K562 (cell line): ENCODE results near the gene HS3ST3B1. TPM values are rescaled to one million over a fixed set of nuclear protein-coding genes. Genes with fewer than 3 reads are reported as not detected.

ENCODE experiments used
- CCAR2 ChIP-seq: fragments of 200-400 bp; formaldehyde crosslinking; IDR thresholded peaks from 2 replicates; pipeline ENCODE4 v1.6.1; 2017; ENCODE audit warnings: mild to moderate bottlenecking, low read depth, low read length
- CEBPG ChIP-seq, 3 experiments: fragments of 200-800 bp in 1 of 3; sonication (Bioruptor generic) in 1 of 3; sonication (generic) in 1 of 3; formaldehyde crosslinking in 1 of 3; IDR thresholded peaks in 2 of 3; conservative IDR thresholded peaks in 1 of 3; 2 replicates each; pipeline versions ENCODE4 v1.6.1 to v1.8.0; 2016 to 2022; ENCODE audit warnings: missing compliant biosample characterization in 2 of 3, missing genetic modification characterization in 2 of 3, mild to moderate bottlenecking in 1 of 3, missing genetic modification reagents in 1 of 3
- CHD7 ChIP-seq: fragments of 200-600 bp; sonication (generic); IDR thresholded peaks from one replicate; pipeline ENCODE4 v1.6.1; 2012; ENCODE audit warnings: mild to moderate bottlenecking, low read depth, low read length, inconsistent platforms
- CTCF ChIP-seq, 3 experiments: IDR thresholded peaks in 2 of 3; conservative IDR thresholded peaks in 1 of 3; 2 replicates each; pipeline ENCODE4 v1.5.1; 2011 to 2012; ENCODE audit warnings: low read length in 3 of 3, mild to moderate bottlenecking in 3 of 3, control low read depth in 2 of 3, improper control_type of control experiment in 1 of 3, inconsistent platforms in 1 of 3, low read depth in 1 of 3, mixed read lengths in 1 of 3, moderate library complexity in 1 of 3; ENCODE audit not compliant: insufficient read depth in 2 of 3
- ELF1 ChIP-seq: fragments of 200-800 bp; sonication (Bioruptor generic); IDR thresholded peaks from 2 replicates; pipeline ENCODE4 v1.6.1; 2016; ENCODE audit warnings: missing genetic modification characterization, missing compliant biosample characterization
- MEIS2 ChIP-seq: fragments of 450-650 bp; IDR thresholded peaks from 2 replicates; pipeline ENCODE4 v1.6.1; 2014; ENCODE audit warnings: mild to moderate bottlenecking; ENCODE audit not compliant: partially characterized antibody
- PHF20 ChIP-seq: fragments of 450-650 bp; IDR thresholded peaks from 2 replicates; pipeline ENCODE4 v1.6.1; 2018; ENCODE audit not compliant: partially characterized antibody
- TOE1 ChIP-seq, 2 experiments: fragments of 450-650 bp in 1 of 2; sonication (generic) in 1 of 2; formaldehyde crosslinking in 1 of 2; IDR thresholded peaks; 2 replicates each; pipeline versions ENCODE4 v1.7.1 to v1.8.0; 2016 to 2022; ENCODE audit warnings: borderline replicate concordance in 2 of 2, mild to moderate bottlenecking in 2 of 2, antibody characterized with exemption in 1 of 2, inconsistent platforms in 1 of 2, low read depth in 1 of 2, missing genetic modification reagents in 1 of 2, moderate library complexity in 1 of 2
- ZNF639 ChIP-seq, 2 experiments: fragments of 200-800 bp in 1 of 2; sonication (Bioruptor generic) in 1 of 2; sonication (generic) in 1 of 2; formaldehyde crosslinking in 1 of 2; IDR thresholded peaks in 1 of 2; conservative IDR thresholded peaks in 1 of 2; 2 replicates each; pipeline versions ENCODE4 v1.5.0 to v1.6.1; 2016 to 2020; ENCODE audit warnings: missing compliant biosample characterization in 1 of 2, missing genetic modification characterization in 1 of 2, missing genetic modification reagents in 1 of 2
- polyA plus RNA-seq, 8 experiments: library from polyadenylated mRNA; depleted of rRNA in 4 of 8; stranded (reverse) in 5 of 8; unstranded in 3 of 8; fragments of >200 nt; fragmentation: Nextera tagmentation in 2 of 8; fragmentation: Illumina TruSeq in 1 of 8; extraction: Ambion mirVana in 2 of 8; extraction: Trizol in 1 of 8; gene quantifications; 2 replicates each; pipeline versions ENCODE4 v1.2.1 to v1.2.3, GENCODE V29; 2011 to 2014; ENCODE audit warnings: inconsistent platforms in 1 of 8, missing spikeins in 1 of 8
- total RNA-seq, 7 experiments: library from RNA; depleted of rRNA in 6 of 7; stranded (reverse); fragments of >200 nt in 6 of 7; fragmentation: Illumina TruSeq in 2 of 7; extraction: Trizol in 2 of 7; gene quantifications; 2 replicates each; pipeline versions ENCODE4 v1.2.1 to v1.2.3, GENCODE V29; 2011 to 2021; ENCODE audit warnings: low replicate concordance in 1 of 7

The HS3ST3B1 gene
- total and polyA plus RNA-seq, 9 of the 15 experiments (the other 6 are each of a cell fraction or from before 2014, with no cell fraction given): 1.9 to 12.9 (median 3.7) TPM

- TF ChIP-seq CHD7: no peak
- TF ChIP-seq CEBPG (CRISPR knock-in tag; IDR thresholded peaks at IDR 0.05): no peak
- no peak for TF ChIP-seq CEBPG (tag; conservative IDR thresholded peaks at IDR 0.05 in 1 of 2, IDR thresholded peaks at IDR 0.05 in 1 of 2)
- TF ChIP-seq ELF1 (tag): no peak
- TF ChIP-seq CCAR2: no peak
- TF ChIP-seq TOE1 (IDR thresholded peaks at IDR 0.05; ENCODE audit: borderline replicate concordance): peak; percentile 94
- no peak for TF ChIP-seq TOE1 (CRISPR knock-in tag; IDR thresholded peaks at IDR 0.05; ENCODE audit: borderline replicate concordance, low read depth)
- no peak for TF ChIP-seq MEIS2
- TF ChIP-seq CTCF (IDR thresholded peaks at IDR 0.05 in 2 of 3, conservative IDR thresholded peaks at IDR 0.05 in 1 of 3; ENCODE audit: insufficient read depth in 2 of 3, low read depth in 1 of 3, low read length in 3 of 3): no peak
- no peak for TF ChIP-seq ZNF639 (CRISPR knock-in tag; conservative IDR thresholded peaks at IDR 0.05 in 1 of 2, IDR thresholded peaks at IDR 0.05 in 1 of 2)
- TF ChIP-seq PHF20: no peak
These were observed 8.3 kb downstream of the HS3ST3B1 start (continued) for GRCh38 chr17:14308965-14309879.
